Measurements from ENCODE around the gene ACACA.

The ACACA gene

DNA sequence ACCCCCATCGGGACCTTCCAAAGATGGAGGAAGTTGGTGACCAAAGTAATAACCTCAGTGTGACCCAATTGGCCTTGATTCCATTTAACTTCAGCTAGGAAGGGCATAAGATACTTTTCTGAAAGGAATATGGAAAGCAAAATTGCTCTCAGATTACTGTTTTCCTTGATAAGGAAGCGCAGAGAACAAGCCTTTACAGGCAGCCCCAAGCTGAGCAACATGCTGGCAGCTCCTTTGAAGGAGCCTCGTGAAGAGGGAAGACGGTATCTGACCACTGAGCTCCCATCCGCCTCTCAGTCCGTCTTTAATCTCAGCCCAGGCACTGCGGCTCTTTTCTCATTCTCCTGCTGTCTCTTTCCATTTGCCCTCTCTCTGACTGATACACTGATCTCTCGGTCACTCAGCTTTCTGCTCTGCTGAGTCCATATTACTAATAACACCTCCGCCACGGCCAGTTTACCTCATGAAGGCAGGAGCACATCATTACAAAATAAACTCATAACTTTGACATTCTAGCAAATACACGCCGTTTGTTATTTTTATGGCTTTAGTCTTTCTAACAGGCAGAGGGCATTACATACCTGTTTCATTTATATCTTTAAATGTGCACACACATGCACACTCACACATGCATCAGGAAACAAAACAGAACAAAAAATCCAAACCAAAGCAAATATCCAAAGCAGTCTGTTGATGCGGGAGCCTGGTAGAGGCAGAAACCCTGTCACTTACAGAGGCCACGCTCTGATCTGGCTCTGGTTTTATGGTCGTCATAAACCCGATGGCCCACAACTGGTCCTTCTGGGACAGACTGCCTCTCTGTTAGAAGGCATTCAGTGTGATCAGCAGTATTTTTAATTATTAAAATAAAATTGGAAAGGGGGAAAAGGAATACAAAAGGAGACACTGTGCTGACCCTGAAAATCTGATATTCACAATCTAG is 274.7 kb downstream of the ACACA start:
- H3K27me3 Mint-ChIP-seq (ENCODE audit: low read depth) = no peaks in the 10 kb centered on the region
- no peak overlapping the region for H3K4me3 Mint-ChIP-seq
- peaks cover 3% of the 10 kb centered on the region for H3K36me3 Mint-ChIP-seq (ENCODE audit: low read depth)
- no peak overlapping the region for H3K27ac Mint-ChIP-seq
- H3K9me3 Mint-ChIP-seq = no peaks in the 10 kb centered on the region
- no peaks in the 10 kb centered on the region for H3K4me1 Mint-ChIP-seq (ENCODE audit: low read depth)

DNA sequence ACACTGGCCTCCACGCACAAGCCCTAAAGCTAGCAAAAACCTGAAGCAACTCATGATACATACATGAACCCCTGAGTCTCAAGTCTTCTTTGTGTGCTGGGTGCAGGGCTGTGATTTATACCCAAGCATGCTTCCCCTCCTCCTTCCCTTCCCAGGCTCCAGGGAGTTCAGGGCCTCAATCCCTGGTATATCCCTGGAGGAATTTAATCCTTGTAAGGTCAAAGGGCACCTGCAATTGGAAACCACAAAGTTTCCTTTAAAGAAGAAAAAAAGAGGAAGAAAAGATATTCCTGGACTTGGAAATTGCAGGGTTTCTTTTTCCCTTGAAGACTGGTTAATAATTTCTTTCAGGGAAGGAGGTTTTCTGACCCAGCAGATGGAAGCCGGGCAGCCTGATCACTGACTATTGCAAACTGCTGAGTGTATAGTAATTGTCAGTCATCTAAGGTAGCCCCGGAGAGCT is 275.6 kb downstream of the ACACA start:
- Mint-ChIP-seq H3K36me3 (ENCODE audit: low read depth) (peaks cover 3% of the 10 kb centered on the region), H3K4me1 (ENCODE audit: low read depth) (no peaks in the 10 kb centered on the region), H3K27me3 (ENCODE audit: low read depth) (no peaks in the 10 kb centered on the region), H3K27ac (no peak overlapping the region), H3K4me3 (no peak overlapping the region), H3K9me3 (no peaks in the 10 kb centered on the region)

DNA sequence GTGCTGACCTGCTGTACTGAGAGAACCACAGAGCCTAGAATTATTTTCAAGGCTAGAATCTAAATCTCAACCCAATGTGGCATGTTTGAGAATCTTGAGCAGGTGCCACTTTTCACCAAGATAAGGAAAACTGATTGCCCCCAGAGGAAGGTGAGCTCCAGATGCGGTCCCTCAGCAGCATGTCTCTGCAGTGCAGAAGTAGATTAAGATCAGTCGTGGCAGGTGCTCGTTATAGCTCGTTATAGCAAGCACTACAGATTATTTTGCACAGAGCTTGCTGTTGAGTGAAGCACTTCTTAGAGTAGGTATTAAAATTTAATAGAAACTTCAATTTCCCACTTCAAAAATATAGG is 281.8 kb downstream of the ACACA start:
- Mint-ChIP-seq H3K27ac (no peak overlapping the region), H3K4me3 (no peak overlapping the region), H3K27me3 (ENCODE audit: low read depth) (no peaks in the 10 kb centered on the region), H3K9me3 (no peaks in the 10 kb centered on the region), H3K4me1 (ENCODE audit: low read depth) (no peaks in the 10 kb centered on the region), H3K36me3 (ENCODE audit: low read depth) (peaks cover 28% of the 10 kb centered on the region)

DNA sequence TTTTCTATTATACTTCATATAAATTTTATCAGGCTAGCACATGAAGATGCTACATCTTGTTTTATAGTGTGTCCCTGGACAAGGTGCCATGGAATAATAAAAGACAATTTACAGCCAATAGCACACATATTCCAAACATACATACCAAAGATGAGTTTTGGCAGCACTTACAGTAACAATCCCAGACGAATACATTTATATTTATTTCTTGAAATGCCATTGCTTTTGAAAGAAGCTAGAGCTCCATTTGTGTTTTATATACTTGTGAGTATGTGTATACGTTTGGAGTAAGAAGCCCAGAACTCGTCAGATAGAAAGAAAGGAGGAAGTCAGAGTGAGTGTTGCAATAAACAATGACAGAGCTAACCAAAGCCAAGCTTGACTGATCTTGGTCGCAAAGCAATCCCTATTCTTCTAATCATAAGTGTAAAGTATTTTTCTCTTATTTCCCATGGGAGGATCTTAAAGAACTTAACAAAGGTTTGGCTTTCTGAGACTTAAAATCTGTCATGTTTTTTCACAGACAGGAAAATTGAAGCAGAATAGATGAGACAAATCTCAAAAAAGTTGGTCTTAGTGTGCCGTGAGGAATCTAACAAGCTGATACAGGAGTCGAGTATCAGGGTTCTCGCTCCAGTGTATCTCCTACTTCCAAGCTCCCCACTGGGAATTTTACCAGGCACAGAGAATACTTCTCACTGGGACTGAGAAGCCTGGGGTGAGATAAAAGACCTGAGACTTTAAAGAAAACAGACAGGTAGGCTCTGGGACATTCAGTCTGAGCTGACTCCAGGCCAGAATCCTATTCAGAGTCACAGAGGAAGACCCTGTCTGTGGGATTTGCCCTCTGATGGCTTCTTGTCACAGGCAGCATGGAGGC is 282.5 kb downstream of the ACACA start:
- no peaks in the 10 kb centered on the region for H3K4me1 Mint-ChIP-seq (ENCODE audit: low read depth)
- H3K27ac Mint-ChIP-seq = no peak overlapping the region
- H3K9me3 Mint-ChIP-seq = no peaks in the 10 kb centered on the region
- H3K27me3 Mint-ChIP-seq (ENCODE audit: low read depth) = no peaks in the 10 kb centered on the region
- no peak overlapping the region for H3K4me3 Mint-ChIP-seq
- peaks cover 27% of the 10 kb centered on the region for H3K36me3 Mint-ChIP-seq (ENCODE audit: low read depth)

DNA sequence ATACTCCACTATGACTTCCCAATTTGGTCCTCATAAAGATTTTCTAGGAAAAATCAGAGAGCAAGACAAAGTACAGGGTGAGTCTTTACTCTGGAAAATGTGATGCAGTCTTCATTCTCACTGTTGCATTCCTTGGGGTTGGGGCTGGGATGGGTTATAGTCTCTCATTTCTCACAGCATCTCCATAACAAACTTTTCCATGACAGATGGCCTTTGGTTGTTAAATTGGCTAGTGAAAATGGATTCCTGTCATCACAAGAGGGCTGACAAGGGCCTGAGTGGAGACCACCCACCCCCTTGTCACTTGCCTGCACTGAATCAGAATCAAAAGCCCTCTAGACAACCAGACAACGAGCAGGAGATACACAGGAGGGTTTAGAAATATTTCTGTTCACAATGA is 283.2 kb downstream of the ACACA start:
- Mint-ChIP-seq H3K4me1 (ENCODE audit: low read depth) (no peaks in the 10 kb centered on the region), H3K27ac (no peak overlapping the region), H3K9me3 (no peaks in the 10 kb centered on the region), H3K4me3 (no peak overlapping the region), H3K36me3 (ENCODE audit: low read depth) (peaks cover 27% of the 10 kb centered on the region), H3K27me3 (ENCODE audit: low read depth) (no peaks in the 10 kb centered on the region)

DNA sequence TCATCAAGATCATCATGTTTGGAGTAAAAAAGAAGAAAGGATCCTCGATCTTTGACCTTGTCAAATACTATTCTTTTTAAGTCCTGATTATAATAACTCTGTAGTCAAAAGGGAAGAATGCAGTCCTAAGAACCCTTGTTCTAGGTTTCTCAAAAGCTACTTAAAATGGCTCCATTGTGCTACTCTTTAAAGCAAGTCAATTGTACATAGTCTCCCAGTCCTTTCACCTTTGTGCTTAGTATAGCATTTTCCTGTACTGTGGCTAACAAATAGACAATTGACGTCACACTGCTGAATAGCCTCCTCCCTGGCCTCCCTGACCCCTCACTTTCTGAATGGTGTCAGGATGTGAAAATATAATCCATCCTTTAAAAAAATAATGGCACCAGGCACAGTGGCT is 285.0 kb downstream of the ACACA start:
- Mint-ChIP-seq H3K4me1 (ENCODE audit: low read depth) (no peaks in the 10 kb centered on the region), H3K27me3 (ENCODE audit: low read depth) (no peaks in the 10 kb centered on the region), H3K36me3 (ENCODE audit: low read depth) (peaks cover 27% of the 10 kb centered on the region), H3K27ac (no peak overlapping the region), H3K9me3 (no peaks in the 10 kb centered on the region), H3K4me3 (no peak overlapping the region)

DNA sequence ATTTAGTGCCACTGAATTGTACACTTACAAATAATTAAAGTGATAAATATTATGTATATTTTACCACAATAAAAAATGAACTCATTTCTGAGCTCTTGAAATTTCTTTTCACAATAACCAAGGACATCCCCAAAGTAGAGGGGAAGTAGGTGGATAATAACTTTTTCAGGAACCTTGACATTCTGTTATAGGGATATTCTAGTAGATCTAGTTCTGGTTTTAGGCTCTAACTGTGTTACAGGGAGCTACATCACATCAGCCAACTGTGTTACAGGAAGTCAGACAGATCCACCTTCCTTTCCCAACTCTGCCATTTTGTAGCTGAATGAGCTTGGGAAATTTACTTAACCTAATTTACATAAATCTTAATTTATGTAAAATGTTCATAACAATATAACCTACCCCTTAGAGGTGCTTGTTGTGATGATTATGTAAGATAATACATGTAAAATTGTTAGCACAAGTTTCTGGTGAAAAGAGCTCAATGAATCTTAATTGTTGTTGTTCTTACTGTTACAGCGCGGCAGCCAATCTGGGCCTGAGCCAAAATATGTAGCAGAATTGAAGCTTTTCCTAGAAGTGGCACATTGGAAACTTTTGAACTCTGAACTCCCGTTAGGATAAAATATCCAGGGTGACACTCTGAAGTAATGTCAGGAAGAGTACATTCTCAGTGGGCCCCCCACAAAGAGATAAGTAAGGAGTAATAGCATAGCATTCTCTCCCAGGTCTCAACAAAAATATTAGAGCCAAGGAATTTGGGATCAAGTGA is 288.1 kb downstream of the ACACA start:
- no peak overlapping the region for H3K4me3 Mint-ChIP-seq
- H3K36me3 Mint-ChIP-seq (ENCODE audit: low read depth) = peaks cover 19% of the 10 kb centered on the region
- no peaks in the 10 kb centered on the region for H3K27me3 Mint-ChIP-seq (ENCODE audit: low read depth)

DNA sequence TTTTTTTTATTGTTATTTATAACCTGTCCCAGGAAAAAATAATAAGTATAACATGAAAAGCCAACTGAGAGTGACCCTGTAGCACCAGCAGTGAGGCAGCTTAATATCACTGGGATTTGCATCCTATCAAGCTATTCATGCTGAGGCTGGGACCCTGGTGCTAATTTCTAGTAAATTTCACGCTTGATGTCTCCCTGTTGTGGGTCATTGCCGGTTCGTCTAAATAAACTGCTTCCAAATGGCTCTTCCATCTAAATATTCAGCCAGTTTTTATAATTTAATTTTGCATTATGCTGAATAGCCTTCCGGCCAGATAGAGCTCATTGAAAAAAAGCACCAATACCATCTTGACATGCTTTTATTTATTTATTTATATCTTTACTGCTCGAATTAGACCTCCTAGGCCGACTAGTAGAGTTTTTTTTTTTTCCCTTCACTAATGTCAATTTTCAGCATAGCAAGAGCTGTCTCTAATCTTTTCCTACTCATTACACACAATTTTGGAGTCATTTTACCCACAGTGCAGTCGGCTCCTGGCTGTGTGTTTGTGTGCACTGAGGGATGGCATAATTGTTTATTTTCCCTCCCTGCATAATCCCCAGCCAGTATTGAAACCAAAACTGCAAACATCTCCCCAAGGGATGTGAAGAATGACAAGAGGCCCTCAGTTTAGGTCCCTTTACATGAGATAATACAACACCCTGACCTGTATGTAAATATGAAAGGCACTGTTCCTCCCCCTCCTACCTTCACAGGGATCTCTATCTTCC is 289.1 kb downstream of the ACACA start:
- Mint-ChIP-seq H3K9me3 (no peaks in the 10 kb centered on the region), H3K27ac (no peak overlapping the region), H3K27me3 (ENCODE audit: low read depth) (no peaks in the 10 kb centered on the region), H3K4me3 (no peak overlapping the region), H3K4me1 (ENCODE audit: low read depth) (no peaks in the 10 kb centered on the region), H3K36me3 (ENCODE audit: low read depth) (peaks cover 17% of the 10 kb centered on the region)

More for the DNA sequence above, 288.1 kb downstream of the ACACA start:
- Mint-ChIP-seq H3K27ac (no peak overlapping the region), H3K9me3 (no peaks in the 10 kb centered on the region), H3K4me1 (ENCODE audit: low read depth) (no peaks in the 10 kb centered on the region)

DNA sequence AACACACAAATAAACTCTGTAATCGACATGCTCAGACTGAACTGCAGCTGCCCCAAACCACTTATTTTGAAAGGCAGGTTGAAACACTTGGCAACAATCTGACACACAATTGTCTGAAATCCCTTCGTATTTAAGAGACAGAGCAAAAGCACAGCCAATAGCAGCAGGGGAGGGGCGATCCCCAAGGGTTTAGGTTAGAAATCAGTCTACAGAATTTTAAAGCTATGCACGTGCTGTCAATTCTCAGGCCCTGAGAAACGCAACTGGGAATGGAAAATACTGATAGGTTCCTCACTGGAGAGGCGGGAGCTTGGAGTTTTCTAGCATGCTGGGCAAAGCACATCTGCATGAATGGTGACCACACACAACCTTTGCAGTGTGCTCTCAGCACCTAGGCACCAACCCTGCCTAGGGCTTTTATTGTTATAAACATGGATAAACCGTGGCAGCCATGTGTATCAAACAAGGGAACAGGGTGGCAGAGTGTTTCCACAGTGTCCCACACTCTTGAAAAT is 289.9 kb downstream of the ACACA start:
- Mint-ChIP-seq H3K4me3 (no peak overlapping the region), H3K27me3 (ENCODE audit: low read depth) (no peaks in the 10 kb centered on the region)

DNA sequence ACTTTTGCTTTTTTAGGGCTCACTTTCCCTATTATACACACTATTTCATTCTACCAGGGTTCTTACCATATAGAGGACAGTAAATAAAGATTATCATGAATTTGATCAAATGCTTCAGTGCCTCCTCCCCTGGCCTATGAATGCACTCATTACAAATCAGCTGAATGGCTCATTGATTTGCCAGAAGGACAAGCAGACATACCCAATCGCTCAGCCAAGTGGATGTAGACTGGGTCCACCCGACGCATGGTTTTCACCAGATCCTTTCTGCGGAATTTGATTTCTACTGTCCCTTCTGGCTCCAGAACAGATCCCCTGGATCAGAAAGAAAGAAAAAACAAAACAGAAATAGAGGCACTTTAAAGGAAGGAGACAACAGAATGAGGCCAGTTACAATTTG is 295.3 kb downstream of the ACACA start:
- no peaks in the 10 kb centered on the region for H3K4me1 Mint-ChIP-seq (ENCODE audit: low read depth)
- H3K9me3 Mint-ChIP-seq = no peaks in the 10 kb centered on the region
- H3K27me3 Mint-ChIP-seq (ENCODE audit: low read depth) = no peaks in the 10 kb centered on the region
- no peak overlapping the region for H3K4me3 Mint-ChIP-seq
- H3K27ac Mint-ChIP-seq = peak overlapping the region; percentile 4
- peaks cover 11% of the 10 kb centered on the region for H3K36me3 Mint-ChIP-seq (ENCODE audit: low read depth)

More for the DNA sequence above, 289.9 kb downstream of the ACACA start:
- H3K9me3 Mint-ChIP-seq = no peaks in the 10 kb centered on the region
- no peaks in the 10 kb centered on the region for H3K4me1 Mint-ChIP-seq (ENCODE audit: low read depth)
- peaks cover 13% of the 10 kb centered on the region for H3K36me3 Mint-ChIP-seq (ENCODE audit: low read depth)
- no peak overlapping the region for H3K27ac Mint-ChIP-seq

DNA sequence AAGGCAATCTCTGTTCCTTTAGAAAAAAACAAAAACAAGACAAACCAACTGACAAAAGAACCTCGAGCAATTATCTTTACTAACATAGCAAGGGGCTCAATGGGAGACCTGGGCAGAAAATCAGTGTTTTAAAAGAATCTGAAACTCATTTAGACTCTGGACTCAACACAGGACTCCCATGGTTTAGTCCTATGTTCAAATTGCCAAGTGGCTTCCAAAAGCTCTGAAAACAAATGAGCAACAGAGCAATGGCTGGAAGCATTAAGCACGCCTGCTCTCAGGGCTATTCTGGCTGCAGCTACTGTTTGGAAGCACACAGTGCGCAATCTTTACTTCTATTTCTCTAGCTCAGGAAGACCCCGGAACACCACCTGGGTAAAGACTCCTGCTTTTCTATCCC is 295.9 kb downstream of the ACACA start:
- H3K4me1 Mint-ChIP-seq (ENCODE audit: low read depth) = no peaks in the 10 kb centered on the region
- H3K27ac Mint-ChIP-seq = no peak overlapping the region
- H3K27me3 Mint-ChIP-seq (ENCODE audit: low read depth) = no peaks in the 10 kb centered on the region
- H3K4me3 Mint-ChIP-seq = no peak overlapping the region
- H3K36me3 Mint-ChIP-seq (ENCODE audit: low read depth) = peaks cover 11% of the 10 kb centered on the region
- H3K9me3 Mint-ChIP-seq = no peaks in the 10 kb centered on the region

DNA sequence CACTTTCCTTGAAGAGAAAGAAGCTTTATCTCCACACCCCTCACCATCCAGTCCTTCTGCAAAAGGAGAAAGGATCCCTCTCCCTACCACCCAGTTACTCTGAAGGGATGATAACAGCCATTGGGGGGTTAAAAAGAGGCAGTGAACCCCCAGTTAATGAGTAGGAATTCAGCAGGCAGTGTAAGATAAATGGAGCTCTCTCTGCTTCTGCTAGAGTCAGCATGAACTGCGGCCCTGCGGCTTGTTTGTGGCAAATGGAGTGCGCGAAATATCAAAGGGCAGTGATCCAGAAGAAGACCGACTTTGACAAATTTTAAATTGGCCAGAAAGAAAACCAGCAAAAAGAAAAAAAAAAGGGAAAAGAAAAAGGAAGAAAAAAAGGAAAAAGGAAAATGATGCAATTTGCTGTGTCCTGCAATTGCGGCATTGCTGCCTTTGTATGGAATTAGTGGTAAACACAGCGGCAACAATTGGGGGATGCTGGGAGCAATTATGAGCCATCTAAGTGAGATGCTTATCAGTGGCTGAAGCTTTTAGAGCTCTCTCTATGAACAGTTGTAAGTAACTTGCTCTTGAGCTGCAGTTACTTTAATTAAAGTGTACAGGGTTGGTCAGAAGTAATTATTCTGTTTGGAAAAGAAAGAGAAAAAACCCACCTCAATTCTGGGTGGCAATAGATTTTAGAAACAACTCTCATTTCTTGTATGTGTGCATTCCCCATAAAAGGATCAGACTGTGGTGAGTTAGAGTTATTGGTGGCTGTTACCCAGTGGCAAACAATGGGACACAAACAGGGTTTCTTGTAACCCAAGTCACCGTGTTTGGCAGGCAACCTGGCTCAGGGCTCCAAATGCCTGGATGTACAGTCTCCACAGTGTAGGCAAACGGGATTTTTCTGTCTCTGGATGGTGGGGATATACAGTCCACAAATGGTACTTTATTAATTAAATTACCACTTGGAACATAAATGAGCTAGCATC is 296.6 kb downstream of the ACACA start:
- Mint-ChIP-seq H3K9me3 (no peaks in the 10 kb centered on the region), H3K4me3 (no peak overlapping the region), H3K4me1 (ENCODE audit: low read depth) (no peaks in the 10 kb centered on the region), H3K27me3 (ENCODE audit: low read depth) (no peaks in the 10 kb centered on the region), H3K36me3 (ENCODE audit: low read depth) (peaks cover 11% of the 10 kb centered on the region), H3K27ac (no peak overlapping the region)

DNA sequence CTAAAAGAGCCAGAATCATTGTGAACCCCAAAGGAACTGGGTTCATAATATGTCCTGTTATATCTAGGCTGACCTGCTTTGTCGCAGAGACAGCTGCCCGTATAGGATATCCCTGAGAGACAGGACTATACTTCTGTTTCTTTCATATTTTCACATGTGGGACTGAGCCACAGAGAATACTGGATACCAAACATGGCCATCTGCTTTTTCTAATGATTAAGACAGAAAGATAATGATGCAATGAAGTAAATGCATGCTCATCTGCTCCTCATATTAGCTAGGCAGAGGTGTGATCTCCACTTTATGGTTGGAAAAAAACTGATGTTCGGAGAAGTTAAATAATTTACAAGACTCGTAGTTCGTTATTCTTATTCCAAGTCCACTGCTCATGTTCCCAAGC is 297.5 kb downstream of the ACACA start:
- peaks cover 11% of the 10 kb centered on the region for H3K36me3 Mint-ChIP-seq (ENCODE audit: low read depth)
- H3K4me1 Mint-ChIP-seq (ENCODE audit: low read depth) = no peaks in the 10 kb centered on the region
- H3K27ac Mint-ChIP-seq = no peak overlapping the region
- H3K27me3 Mint-ChIP-seq (ENCODE audit: low read depth) = no peaks in the 10 kb centered on the region
- no peaks in the 10 kb centered on the region for H3K9me3 Mint-ChIP-seq
- H3K4me3 Mint-ChIP-seq = no peak overlapping the region

Measured in T-helper 1 cell treated with Interleukin-12 subunit alpha and Interleukin-12 subunit beta and Interleukin-4 antibody, amounts not matched to agents 30 μg/mL and 1 μg/mL, for 36 hours (primary cell).